ENCODE measurements around the gene TNFSF12. TPM values are rescaled to one million over a fixed set of nuclear protein-coding genes. Genes with fewer than 3 reads are reported as not detected.

The TNFSF12 gene
- total RNA-seq, 1 donor from 2014 or later = 23.0 TPM

DNA sequence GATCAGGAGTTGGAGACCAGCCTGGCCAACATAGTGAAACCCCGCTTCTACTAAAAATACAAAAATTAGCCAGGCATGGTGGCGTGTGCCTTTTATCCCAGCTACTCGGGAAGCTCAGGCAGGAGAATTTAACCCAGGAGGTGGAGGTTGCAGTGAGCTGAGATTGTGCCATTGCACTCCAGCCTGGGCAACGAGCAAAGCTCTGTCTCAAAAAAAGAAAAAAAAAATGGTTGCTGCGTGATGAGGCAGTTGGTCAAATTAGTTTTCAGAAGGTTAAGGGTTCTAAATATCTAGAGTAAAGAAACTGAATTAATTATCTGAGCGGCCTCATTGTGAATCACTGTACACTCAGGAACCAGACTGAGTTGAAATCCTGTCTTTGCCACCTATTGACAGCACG is 27.1 kb downstream of the TNFSF12 start:
- TF ChIP-seq, protein P1, sequence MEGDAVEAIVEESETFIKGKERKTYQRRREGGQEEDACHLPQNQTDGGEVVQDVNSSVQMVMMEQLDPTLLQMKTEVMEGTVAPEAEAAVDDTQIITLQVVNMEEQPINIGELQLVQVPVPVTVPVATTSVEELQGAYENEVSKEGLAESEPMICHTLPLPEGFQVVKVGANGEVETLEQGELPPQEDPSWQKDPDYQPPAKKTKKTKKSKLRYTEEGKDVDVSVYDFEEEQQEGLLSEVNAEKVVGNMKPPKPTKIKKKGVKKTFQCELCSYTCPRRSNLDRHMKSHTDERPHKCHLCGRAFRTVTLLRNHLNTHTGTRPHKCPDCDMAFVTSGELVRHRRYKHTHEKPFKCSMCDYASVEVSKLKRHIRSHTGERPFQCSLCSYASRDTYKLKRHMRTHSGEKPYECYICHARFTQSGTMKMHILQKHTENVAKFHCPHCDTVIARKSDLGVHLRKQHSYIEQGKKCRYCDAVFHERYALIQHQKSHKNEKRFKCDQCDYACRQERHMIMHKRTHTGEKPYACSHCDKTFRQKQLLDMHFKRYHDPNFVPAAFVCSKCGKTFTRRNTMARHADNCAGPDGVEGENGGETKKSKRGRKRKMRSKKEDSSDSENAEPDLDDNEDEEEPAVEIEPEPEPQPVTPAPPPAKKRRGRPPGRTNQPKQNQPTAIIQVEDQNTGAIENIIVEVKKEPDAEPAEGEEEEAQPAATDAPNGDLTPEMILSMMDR (IDR thresholded peaks at IDR 0.05) = no peak
- peak overlapping the region; percentile 35 for H3K4me3 Mint-ChIP-seq (ENCODE audit: unreplicated experiment)
- H3K4me1 Mint-ChIP-seq (ENCODE audit: low read depth) = peaks cover 69% of the 10 kb centered on the region
- H3K27ac Mint-ChIP-seq (ENCODE audit: unreplicated experiment) = peak overlapping the region; percentile 22
- H3K36me3 Mint-ChIP-seq (ENCODE audit: low read depth) = peaks cover 47% of the 10 kb centered on the region
- no peaks in the 10 kb centered on the region for H3K9me3 Mint-ChIP-seq (ENCODE audit: low read depth)
- H3K27me3 Mint-ChIP-seq (ENCODE audit: low read depth) = no peaks in the 10 kb centered on the region
- no peak for DNase-seq (ENCODE audit: low spot score)

DNA sequence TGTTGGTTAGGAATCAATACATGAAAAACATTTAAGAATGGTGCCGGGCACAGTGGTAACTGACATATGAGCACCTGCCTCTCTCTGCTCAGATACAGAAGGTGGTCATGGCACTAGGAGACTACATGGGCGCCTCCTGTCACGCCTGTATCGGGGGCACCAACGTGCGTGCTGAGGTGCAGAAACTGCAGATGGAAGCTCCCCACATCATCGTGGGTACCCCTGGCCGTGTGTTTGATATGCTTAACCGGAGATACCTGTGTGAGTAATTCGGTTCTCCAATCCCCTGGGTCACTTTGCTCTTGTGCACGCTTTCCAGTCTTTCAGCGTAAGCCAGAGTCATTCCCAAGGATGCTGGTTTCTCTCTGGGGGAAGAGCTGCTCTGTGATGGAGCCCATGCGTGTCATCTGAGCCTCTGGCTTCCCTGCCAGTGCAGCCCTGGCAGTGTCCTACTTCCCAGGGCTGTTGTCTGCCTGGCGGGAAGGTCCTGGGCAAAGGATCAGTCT is 27.6 kb downstream of the TNFSF12 start:
- TF ChIP-seq, protein P1 (IDR thresholded peaks at IDR 0.05) = no peak
- Mint-ChIP-seq H3K4me3 (ENCODE audit: unreplicated experiment) (no peak overlapping the region), H3K9me3 (ENCODE audit: low read depth) (no peaks in the 10 kb centered on the region), H3K4me1 (ENCODE audit: low read depth) (peaks cover 72% of the 10 kb centered on the region), H3K27me3 (ENCODE audit: low read depth) (no peaks in the 10 kb centered on the region), H3K27ac (ENCODE audit: unreplicated experiment) (peak overlapping the region; percentile 57), H3K36me3 (ENCODE audit: low read depth) (peaks cover 45% of the 10 kb centered on the region)
- DNase-seq (ENCODE audit: low spot score) = no peak

DNA sequence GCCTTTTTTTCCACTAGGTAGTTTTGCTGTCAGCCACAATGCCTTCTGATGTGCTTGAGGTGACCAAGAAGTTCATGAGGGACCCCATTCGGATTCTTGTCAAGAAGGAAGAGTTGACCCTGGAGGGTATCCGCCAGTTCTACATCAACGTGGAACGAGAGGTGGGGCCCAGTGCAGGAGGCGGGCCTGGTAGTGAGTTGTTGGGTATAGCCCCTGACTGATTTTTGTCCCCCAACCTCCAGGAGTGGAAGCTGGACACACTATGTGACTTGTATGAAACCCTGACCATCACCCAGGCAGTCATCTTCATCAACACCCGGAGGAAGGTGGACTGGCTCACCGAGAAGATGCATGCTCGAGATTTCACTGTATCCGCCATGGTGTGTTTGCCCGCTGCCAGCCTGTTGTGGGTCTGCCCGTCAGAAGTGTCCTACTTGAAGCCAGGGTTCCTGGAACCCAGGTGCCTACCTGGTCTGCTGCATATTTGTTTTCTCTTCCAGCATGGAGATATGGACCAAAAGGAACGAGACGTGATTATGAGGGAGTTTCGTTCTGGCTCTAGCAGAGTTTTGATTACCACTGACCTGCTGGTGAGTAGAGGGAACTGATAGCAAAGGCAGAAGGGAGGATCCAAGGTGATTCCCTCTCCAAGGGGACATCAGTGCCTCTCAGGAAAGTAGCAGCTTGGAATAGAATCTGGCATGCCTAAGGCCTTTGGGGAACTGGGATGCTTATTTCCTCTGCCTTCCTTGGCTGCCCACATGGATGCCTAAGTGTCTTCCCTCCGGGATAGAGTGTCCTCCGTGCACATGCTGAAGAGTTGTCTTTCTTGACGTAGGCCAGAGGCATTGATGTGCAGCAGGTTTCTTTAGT is 28.7 kb downstream of the TNFSF12 start:
- Mint-ChIP-seq H3K36me3 (ENCODE audit: low read depth) (peaks cover 46% of the 10 kb centered on the region), H3K4me1 (ENCODE audit: low read depth) (peaks cover 72% of the 10 kb centered on the region), H3K27me3 (ENCODE audit: low read depth) (no peaks in the 10 kb centered on the region)

DNA sequence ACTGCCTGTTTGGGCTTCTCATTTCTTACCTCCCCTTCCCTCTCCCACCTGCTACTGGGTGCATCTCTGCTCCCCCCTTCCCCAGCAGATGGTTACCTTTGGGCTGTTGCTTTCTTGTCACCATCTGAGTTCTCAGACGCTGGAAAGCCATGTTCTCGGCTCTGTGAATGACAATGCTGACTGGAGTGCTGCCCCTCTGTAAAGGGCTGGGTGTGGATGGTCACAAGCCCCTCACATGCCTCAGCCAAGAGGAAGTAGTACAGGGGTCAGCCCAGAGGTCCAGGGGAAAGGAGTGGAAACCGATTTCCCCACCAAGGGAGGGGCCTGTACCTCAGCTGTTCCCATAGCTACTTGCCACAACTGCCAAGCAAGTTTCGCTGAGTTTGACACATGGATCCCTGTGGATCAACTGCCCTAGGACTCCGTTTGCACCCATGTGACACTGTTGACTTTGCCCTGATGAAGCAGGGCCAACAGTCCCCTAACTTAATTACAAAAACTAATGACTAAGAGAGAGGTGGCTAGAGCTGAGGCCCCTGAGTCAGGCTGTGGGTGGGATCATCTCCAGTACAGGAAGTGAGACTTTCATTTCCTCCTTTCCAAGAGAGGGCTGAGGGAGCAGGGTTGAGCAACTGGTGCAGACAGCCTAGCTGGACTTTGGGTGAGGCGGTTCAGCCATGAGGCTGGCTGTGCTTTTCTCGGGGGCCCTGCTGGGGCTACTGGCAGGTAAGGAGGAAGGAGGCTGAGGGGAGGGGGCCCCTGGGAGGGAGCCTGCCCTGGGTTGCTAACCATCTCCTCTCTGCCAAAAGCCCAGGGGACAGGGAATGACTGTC is 30.4 kb downstream of the TNFSF12 start, which contains the start of gene CD68:
Gene CD68, plus strand, starts transcription at position 638 of the 833 bp plus-strand sequence. Its CDS starts 40 bp downstream, at position 678.
- H3K9me3 Mint-ChIP-seq (ENCODE audit: low read depth) = no peaks in the 10 kb centered on the region
- H3K36me3 Mint-ChIP-seq (ENCODE audit: low read depth) = peaks cover 39% of the 10 kb centered on the region
- peaks cover 74% of the 10 kb centered on the region for H3K4me1 Mint-ChIP-seq (ENCODE audit: low read depth)
- no peaks in the 10 kb centered on the region for H3K27me3 Mint-ChIP-seq (ENCODE audit: low read depth)
- TF ChIP-seq, protein P1 (IDR thresholded peaks at IDR 0.05) = no peak
- peak within 1 kb of the TSS; percentile 95 for H3K27ac Mint-ChIP-seq (ENCODE audit: unreplicated experiment)
- no peak for DNase-seq (ENCODE audit: low spot score)
- no peak within 1 kb of the TSS for H3K4me3 Mint-ChIP-seq (ENCODE audit: unreplicated experiment)

More for the DNA sequence above, 28.7 kb downstream of the TNFSF12 start:
- no peak for DNase-seq (ENCODE audit: low spot score)
- H3K4me3 Mint-ChIP-seq (ENCODE audit: unreplicated experiment) = no peak overlapping the region
- H3K9me3 Mint-ChIP-seq (ENCODE audit: low read depth) = no peaks in the 10 kb centered on the region
- peak overlapping the region; percentile 65 for H3K27ac Mint-ChIP-seq (ENCODE audit: unreplicated experiment)
- TF ChIP-seq, protein P1 (IDR thresholded peaks at IDR 0.05) = no peak

Data from chondrocyte (in vitro differentiated cells).